DND-41 (cell line): ENCODE measurements around the gene PLD1.

ENCODE experiments used
- CTCF ChIP-seq: IDR thresholded peaks from 2 replicates; pipeline ENCODE4 v1.5.1; 2012; ENCODE audit warnings: borderline replicate concordance, low read length, moderate library complexity, mild to moderate bottlenecking; ENCODE audit not compliant: poor library complexity, severe bottlenecking; ENCODE audit errors: extremely low read depth
- EZH2 ChIP-seq: IDR thresholded peaks from 3 replicates; pipeline ENCODE4 v1.6.1; 2012; ENCODE audit warnings: borderline replicate concordance, low read depth, mild to moderate bottlenecking, moderate library complexity, low read length, inconsistent platforms; ENCODE audit not compliant: severe bottlenecking

- TF ChIP-seq CTCF (no peak), EZH2 (no peak)
These were observed 12.4 kb downstream of the PLD1 start for GRCh38 chr3:171797873-171798272.
